Neural crest cell (in vitro differentiated cells): ENCODE results near the gene TRABD2B. TPM values are rescaled to one million over a fixed set of nuclear protein-coding genes. Genes with fewer than 3 reads are reported as not detected.

Experiments used
- DNase-seq: peaks from one replicate; pipeline ENCODE4 v3.0.0; 2021; ENCODE audit warnings: low read depth, mixed read lengths, low spot score
- H3K27ac Mint-ChIP-seq: one replicate; pipeline ENCODE4 v1.8.0; 2021; ENCODE audit warnings: mild to moderate bottlenecking, mixed read lengths; ENCODE audit not compliant: unreplicated experiment
- H3K27me3 Mint-ChIP-seq: 2 replicates; pipeline ENCODE4 v1.8.0; 2021; ENCODE audit warnings: low read depth, mild to moderate bottlenecking, mixed read lengths
- H3K36me3 Mint-ChIP-seq: 2 replicates; pipeline ENCODE4 v1.8.0; 2021; ENCODE audit warnings: low read depth, mild to moderate bottlenecking, mixed read lengths
- H3K4me1 Mint-ChIP-seq: 2 replicates; pipeline ENCODE4 v1.8.0; 2021; ENCODE audit warnings: mixed read lengths
- H3K4me3 Mint-ChIP-seq: one replicate; pipeline ENCODE4 v1.8.0; 2021; ENCODE audit warnings: mild to moderate bottlenecking, mixed read lengths
- H3K9me3 Mint-ChIP-seq: 2 replicates; pipeline ENCODE4 v1.8.0; 2021; ENCODE audit warnings: mixed read lengths
- total RNA-seq: library from RNA; stranded (reverse); gene quantifications from 2 replicates; pipeline ENCODE4 v1.2.1, GENCODE V29; 2021
- TF ChIP-seq, protein P1 (sequence below): fragments of 200-600 bp; sonication (generic); conservative IDR thresholded peaks from 2 replicates; pipeline ENCODE4 v1.5.0; 2021; ENCODE audit warnings: antibody characterized with exemption, mild to moderate bottlenecking

TRABD2B gene
- total RNA-seq, 1 donor from 2014 or later: 0.49 TPM

DNA sequence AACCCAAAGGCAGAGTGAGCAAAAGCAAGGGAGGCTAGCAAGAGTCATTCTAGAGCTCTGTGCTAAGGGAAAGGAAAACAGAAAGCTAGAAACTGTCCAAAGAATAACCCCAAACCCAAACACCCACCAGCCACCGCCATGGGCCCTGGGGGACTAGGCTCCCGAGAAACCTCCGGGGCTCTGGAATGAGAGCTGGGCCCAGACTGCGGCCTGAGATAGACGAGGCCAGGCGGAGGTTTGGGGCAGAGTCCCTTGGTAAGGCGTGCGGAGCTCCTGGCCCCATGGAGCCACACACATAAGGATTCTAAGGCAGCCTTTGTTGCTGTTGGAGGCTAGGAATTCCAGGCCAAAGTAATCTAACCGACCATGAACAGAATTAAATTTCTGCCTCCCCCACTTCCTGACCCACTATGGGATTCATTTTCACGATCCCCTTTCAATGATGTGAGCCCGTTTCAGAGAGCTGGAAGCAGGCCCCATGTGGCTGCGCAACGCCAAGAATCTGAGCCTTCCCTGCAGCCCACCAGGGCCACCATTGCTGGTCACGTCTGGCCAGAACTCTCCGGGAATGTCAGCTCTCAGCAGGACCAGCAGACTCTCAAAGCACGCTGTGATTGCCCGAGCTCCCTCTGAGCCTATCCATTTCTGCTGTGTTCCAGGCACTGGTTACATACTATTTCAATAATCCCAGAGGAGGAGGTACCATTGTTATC is 145.0 kb downstream of the TRABD2B start:
- no peak overlapping the region for H3K4me3 Mint-ChIP-seq
- TF ChIP-seq, protein P1, sequence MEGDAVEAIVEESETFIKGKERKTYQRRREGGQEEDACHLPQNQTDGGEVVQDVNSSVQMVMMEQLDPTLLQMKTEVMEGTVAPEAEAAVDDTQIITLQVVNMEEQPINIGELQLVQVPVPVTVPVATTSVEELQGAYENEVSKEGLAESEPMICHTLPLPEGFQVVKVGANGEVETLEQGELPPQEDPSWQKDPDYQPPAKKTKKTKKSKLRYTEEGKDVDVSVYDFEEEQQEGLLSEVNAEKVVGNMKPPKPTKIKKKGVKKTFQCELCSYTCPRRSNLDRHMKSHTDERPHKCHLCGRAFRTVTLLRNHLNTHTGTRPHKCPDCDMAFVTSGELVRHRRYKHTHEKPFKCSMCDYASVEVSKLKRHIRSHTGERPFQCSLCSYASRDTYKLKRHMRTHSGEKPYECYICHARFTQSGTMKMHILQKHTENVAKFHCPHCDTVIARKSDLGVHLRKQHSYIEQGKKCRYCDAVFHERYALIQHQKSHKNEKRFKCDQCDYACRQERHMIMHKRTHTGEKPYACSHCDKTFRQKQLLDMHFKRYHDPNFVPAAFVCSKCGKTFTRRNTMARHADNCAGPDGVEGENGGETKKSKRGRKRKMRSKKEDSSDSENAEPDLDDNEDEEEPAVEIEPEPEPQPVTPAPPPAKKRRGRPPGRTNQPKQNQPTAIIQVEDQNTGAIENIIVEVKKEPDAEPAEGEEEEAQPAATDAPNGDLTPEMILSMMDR: no peak
- H3K36me3 Mint-ChIP-seq: no peaks in the 10 kb centered on the region
- no peaks in the 10 kb centered on the region for H3K4me1 Mint-ChIP-seq
- no peak overlapping the region for H3K27ac Mint-ChIP-seq
- no peak for DNase-seq
- no peaks in the 10 kb centered on the region for H3K27me3 Mint-ChIP-seq
- H3K9me3 Mint-ChIP-seq: no peaks in the 10 kb centered on the region

DNA sequence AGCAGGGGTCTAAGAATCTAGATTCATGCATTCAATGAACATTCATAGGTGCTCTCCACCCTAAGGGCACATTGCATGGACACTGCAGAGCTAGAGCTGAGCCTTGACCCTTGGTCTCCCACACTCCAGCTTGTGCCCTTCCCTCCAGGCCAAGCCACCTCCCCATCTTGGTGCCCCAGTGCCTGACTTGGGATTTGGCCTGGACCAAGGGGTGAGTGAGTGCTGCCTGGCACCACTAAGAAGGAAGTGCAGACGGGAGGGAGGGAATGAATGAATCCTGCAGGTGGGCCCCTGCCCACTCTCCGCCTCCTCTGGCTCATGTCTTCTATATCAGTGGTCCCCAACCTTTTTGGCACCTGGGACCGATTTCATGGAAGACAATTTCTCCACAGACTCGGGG is 146.7 kb downstream of the TRABD2B start:
- Mint-ChIP-seq H3K4me3 (no peak overlapping the region), H3K27me3 (no peaks in the 10 kb centered on the region), H3K36me3 (no peaks in the 10 kb centered on the region), H3K4me1 (no peaks in the 10 kb centered on the region), H3K9me3 (no peaks in the 10 kb centered on the region), H3K27ac (no peak overlapping the region)
- DNase-seq: no peak
- TF ChIP-seq, protein P1: no peak

DNA sequence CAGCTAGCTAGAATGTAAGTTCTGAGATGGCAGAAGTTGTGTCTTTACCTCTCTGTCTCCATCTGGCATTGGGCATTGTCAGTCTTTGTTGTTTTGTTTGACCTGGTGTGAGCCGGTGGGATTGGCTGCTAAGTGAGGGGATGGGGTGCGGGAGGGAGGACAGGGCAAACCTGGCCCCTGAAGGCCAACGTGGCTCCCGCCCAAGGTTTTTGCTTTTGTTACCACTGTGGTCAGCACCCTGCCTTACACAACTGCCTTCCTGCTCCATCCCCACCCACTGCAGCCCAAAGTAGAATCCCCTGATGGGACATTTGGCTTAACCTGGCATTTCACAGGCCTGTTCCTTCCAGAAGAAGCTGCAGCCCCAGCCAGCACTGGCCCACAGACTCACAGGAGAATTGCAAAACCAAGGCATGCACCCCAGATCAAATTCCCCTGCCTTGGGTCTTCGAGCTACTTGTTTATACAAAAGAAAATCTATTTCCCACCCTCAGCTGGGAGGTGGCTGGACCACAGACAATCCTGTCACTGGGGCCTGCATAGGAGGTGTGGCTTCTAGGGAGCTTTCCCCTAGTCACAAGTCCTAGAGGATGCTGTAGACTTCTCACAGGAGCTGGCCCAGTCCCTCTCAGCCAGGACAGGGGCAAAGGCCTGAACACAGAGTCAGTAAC is 147.5 kb downstream of the TRABD2B start:
- Mint-ChIP-seq H3K4me3 (no peak overlapping the region), H3K9me3 (no peaks in the 10 kb centered on the region), H3K27ac (no peak overlapping the region), H3K27me3 (no peaks in the 10 kb centered on the region), H3K4me1 (no peaks in the 10 kb centered on the region), H3K36me3 (no peaks in the 10 kb centered on the region)
- TF ChIP-seq, protein P1: no peak
- DNase-seq: no peak

DNA sequence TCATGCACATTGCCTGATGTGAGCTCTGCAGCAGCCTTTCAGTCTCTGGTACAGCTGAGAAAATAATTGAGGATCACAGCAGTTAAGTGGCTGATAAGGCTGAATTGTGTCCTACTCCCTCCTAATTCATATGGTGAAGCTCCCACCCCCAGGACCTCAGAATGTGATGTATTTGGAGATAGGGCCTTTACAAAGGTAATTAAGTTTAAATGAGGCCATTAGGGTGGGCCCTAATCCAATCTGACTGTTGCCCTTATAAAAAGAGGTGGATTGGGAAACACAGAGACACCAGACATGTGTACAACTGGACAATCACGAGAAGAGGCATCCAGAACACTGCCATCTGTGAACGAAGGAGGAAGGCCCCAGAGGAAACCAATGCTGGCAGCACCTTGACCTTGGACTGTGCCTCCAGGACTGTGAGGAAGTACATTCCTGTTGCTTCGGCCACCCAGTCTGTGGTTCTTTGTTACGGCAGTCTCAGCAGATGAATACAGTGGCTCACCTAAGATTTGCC is 148.1 kb downstream of the TRABD2B start:
- Mint-ChIP-seq H3K9me3 (no peaks in the 10 kb centered on the region), H3K36me3 (no peaks in the 10 kb centered on the region), H3K4me1 (no peaks in the 10 kb centered on the region), H3K27me3 (no peaks in the 10 kb centered on the region), H3K4me3 (no peak overlapping the region), H3K27ac (no peak overlapping the region)
- no peak for DNase-seq
- TF ChIP-seq, protein P1: no peak

DNA sequence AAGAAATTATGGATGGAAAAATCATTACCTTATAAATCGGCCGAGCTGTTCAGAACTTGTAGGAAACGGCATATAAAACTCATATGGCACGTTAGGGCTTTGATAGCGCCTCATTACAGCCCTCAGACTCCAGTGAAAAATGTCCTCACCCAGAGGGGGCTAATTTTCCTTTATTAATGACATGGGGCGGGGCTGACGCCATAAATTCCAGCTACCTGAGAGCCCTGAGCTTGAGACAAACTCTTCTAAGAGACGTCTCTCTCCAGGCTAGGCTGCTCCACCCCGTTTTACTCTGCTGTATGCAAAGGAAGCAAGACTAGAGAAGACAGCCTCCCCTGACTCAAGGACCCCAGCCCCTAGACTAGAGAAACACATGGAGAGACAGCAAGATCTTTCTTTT is 149.4 kb downstream of the TRABD2B start:
- H3K4me3 Mint-ChIP-seq: no peak overlapping the region
- no peak overlapping the region for H3K27ac Mint-ChIP-seq
- no peaks in the 10 kb centered on the region for H3K4me1 Mint-ChIP-seq
- H3K27me3 Mint-ChIP-seq: no peaks in the 10 kb centered on the region
- H3K9me3 Mint-ChIP-seq: no peaks in the 10 kb centered on the region
- DNase-seq: no peak
- TF ChIP-seq, protein P1: no peak
- no peaks in the 10 kb centered on the region for H3K36me3 Mint-ChIP-seq
